NCI-H187 treated with DMSO at 0.1 percent for 48 hours (cell line): ENCODE results near the gene AXL.
"Not testable (repeated sequence)": the region's sequence is repeated elsewhere in the genome, so short reads cannot be mapped to it uniquely, and the experiment has no call there.

Experiments
- DNase-seq: peaks from one replicate; lab custom pipeline; 2025; lab: John Stamatoyannopoulos, UW

Gene AXL

DNA sequence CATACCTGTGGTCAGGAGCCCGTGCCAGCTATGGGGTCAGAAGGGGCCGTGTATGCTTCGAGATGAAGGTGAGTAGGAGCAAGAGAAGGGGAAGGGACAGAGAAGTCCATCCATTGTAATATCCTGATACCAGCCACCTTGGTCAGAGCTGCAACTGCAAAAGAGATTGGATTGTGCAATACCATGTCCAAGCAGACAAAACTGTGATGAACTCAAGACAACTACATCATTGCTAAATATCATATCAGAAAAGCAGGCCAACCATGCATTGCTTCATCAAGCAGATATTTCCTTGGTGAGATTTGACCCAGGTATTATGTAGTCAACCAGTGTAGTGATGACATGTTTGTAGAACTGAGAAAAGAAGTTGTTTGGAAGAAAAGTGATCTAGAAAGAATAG is 57.2 kb downstream of the AXL start:
- no peak for DNase-seq

DNA sequence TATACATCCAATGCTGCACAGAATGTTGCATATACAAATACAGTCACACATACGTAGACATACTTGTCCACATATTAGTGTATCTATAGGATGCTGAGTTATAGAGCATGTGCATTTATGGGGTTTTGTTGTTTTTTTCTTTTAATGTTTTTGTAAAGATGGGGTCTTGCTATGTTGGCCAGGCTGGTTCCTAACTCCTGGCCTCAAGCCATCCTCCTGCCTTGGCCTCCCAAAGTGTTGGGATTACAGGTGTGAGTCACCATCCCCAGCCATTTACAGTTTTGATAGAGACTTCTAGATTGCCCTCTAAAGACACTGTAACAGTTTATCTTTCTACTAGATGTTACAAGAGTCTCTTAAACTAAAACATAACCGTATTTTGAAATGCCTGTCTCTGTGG is 59.5 kb downstream of the AXL start:
- no peak for DNase-seq

DNA sequence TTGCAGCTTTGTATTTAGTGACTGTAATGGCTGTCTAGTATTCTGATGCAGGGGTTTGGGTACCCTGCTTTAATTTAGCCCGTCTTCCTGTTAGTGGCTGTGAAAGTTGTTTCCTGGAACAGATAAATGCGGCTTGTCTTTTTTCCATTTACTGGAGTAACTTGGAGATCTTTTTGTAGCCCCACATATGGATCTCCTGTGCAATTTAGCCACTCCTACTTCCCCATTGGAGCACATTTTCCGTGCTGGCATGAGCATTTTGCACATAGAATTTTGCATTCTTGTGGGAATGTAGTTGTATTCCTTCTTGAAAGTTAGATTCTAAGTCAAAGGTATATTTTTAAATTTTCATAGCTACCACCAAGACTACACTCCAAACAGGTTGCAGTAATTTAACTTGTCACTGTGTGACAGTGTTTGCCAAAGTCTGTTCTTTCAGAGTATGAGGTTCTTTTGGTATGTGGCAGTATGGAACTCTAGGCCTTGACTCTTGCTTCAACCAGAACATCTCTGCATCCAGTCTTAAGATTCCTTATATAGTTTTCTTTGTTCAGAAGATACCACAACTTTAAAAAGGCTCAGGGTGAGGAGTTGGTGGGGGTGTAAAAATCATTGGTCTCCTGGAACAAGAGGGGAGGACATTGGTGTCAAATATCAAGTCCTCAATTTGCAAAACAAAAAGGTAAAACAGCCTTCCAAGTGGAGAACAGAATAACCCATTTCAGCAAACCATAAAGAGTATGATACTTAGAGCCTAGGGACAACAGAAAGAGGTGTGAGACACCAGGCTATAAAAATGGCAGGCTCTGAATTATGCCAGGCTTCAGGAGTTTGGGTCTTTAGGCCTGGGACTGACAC is 69.9 kb downstream of the AXL start:
- DNase-seq = no peak

- DNase-seq = not testable (repeated sequence)
Measured at GRCh38 chr19:41289814-41290213, 70.8 kb downstream of the AXL start.

DNA sequence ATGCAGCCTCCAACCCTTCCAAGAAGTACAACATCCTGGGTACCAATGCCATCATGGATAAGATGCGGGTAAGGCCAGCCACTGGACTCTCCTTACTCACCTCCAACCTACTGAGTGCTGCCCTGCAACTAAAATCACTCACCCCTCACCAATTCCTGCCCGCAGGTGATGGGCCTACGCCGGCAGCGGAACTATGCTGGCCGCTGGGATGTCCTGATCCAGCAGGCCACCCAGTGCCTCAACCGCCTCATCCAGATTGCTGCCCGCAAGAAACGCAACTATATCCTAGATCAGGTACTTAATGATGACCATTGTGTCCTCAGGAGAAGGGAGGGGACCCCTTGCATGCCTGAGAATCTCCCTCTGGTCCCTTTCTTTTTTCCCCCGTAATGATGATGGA is 75.4 kb downstream of the AXL start:
- no peak for DNase-seq

DNA sequence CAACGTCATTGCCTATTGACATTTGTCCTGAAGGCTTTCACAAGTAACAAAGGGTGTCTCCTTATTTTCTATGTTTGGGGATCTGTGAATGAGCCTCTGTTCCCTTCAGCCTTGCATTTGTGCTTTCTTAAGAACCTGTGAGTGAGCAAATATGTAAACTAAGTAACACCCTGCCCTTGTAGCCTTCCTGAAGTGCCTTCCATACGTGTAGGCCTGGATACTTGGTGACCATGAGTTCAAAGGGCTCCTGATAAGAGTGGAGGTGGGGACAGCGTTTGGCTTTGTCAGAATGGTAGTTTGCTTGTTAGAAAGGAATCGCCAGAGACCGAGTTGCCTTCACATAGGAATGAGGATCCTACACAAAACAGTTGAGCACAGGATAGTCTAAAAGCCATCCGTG is 76.5 kb downstream of the AXL start:
- DNase-seq = no peak

GRCh38 chr19:41296433-41296871 is 77.4 kb downstream of the AXL start:
- DNase-seq = no peak

GRCh38 chr19:41297628-41298347 is 78.8 kb downstream of the AXL start:
- no peak for DNase-seq

DNA sequence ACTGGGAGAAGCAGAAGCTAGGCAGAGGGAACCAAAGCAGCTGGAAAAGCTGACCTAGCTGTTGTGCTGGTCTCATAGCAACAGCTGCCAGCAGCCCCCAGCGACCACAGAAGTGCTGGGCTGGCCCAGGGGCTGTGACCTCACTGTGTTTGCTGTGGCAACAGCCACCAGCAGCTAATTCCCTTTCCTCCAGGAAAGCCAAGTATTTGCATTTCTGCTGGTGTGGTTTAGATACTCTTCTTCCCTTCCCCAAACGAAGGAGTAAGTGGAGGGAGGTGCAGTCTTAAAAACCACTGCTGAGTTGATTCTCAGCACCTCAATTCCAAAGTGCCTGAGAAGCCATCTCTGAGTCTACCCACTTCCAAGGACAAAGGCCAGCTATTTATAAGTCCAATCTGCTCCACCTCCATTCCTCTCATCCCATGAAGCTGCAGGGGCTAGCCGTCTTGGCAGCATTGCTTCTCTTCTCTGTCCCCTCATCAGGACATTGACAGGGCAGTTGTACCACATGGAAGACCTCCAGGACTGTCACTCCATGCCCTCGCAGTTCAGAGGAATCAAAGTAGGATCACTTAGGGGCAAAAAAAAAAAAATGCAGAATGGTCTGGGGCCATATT is 79.4 kb downstream of the AXL start:
- no peak for DNase-seq

DNA sequence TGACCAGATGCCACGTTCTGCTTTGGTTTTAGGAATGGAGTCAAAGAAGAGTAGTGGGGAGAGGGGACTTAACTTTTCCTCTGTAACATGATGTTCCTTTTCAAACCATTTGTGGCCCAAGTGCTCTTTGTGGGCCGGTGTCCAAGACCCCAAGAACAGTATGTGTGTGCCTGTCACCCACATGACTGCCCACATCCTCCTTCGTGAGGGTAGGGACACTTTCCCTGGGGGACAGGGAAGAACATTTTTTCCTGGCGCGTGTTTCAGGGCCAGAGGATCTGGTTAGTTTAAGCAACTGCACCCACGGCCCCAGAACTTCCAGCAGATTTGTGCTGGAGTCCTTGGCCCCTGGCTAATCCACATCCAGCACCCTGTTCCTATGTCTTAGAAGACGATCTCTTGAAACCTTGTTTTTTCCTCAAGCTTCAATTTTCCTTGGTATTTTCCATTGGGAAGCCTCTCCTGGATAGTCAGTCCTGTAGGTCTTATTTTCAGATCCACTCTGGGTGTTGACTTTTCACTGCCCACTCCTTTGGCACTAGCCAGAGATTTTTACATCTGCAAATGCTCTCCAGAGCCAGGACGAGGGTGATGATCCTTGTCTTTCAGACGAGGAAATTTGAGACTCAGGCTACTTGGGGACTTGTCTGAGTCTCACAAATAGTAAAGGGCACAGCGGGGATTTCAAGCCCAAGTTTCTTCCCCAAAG is 80.2 kb downstream of the AXL start:
- no peak for DNase-seq

- no peak for DNase-seq
Measured at GRCh38 chr19:41299755-41300089, 80.7 kb downstream of the AXL start.

DNA sequence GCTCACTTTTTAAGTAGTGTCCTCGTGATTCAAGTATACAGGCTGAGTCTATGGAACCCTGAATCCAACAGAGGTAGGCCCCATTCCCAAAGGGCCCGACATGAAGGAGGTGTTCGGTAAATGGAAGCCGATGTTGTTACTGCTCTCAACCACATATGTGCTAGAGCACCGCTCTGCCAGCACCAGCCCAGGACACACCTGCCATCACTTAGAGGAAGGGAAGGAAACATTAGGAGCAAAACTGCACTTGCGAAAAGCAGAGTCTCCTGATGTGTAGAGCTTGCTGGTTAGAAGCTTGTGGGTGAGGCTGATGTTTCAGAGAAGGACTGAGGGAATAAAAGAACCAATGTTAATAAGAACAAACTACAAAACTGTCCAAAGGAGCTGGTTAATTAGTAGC is 81.5 kb downstream of the AXL start:
- no peak for DNase-seq

DNA sequence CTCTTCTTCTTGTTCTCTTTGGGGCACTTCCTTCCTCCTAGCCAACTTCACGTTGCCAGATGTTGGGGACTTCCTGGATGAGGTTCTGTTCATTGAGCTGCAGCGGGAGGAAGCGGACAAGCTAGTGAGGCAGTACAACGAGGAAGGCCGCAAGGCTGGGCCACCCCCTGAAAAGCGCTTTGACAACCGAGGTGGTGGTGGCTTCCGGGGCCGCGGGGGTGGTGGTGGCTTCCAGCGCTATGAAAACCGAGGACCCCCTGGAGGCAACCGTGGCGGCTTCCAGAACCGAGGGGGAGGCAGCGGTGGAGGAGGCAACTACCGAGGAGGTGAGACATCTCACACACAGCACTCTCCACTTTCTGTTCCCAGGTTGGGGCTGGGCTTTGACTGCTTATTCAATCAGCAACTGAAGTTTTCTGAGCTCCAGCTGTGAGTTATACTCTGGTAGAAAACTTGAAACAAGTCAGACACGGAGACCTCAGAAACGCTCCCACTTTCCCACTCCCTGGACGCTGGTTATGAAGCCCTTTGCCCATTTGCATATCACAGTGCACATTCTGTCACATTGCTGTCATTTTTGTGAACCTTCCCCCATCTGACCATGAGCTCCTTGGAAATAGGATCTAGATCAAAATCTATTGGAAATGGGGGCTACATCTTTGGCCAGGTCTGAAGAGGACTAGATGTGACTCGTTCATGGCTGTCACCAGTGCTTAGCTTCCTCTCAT is 83.8 kb downstream of the AXL start:
- no peak for DNase-seq

GRCh38 chr19:41303954-41304353 is 84.9 kb downstream of the AXL start:
- DNase-seq = no peak

GRCh38 chr19:41304706-41305483 is 85.9 kb downstream of the AXL start:
- no peak for DNase-seq

GRCh38 chr19:41305927-41306793 is 87.1 kb downstream of the AXL start:
- DNase-seq = no peak

DNA sequence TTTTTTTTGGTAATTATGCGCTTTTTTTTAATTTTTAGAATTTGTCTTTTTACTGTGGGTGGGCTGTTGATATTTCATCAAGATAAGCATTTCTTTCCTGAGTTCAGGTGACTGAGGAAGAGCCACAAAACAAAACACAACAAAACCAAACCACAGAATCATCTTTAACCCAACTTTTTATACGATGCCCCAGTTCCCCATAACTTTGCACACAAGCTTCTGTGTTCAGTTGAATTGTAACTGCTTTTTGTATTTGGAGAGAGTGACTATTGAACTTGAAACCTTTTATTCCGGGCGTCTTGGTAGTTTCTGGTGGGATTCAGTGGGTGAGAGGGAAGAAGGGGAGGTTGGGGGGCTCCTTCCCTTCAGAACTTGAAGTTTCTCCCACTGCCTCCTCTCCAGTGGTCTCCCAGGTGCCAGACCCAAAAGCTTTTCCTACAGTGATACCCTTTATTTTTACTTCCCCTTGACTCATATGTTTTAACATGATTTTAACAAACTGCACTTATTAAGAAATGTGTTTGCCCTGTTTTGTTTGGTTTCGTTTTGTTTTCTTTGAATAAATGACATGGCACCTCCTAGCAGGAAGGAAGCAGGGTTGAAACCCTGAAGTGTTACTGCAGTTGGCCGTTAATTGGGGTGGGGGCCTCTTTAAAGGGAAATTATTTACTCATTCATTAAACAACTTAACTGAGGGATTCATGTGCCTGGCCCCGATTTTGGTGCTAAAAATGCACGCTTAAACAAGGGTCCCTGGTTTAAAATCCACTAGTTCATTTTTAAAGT is 88.3 kb downstream of the AXL start:
- DNase-seq = no peak

DNA sequence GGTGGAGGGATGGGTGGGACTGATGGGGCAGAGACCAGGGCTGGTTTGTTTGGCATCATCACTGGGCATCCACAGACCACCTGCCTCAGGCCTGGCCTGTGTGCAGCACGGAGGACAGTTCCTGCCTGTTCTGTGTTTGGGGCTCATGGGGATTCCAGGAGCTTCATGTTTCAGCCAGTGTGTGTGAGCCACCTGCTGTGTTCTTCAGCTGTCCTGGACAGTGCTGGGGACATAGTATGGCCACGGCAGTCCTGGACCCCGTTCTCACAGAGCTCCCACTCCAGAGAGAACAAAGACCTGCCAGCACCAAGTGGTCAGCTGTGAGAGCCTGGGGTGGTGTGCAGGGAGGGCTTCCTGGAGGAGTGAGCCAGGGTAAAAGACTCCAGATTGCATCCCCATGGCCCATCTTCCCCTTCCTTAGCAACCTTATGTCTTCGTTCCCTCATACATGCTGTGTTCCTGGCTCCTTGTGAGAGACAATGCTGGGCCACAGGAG is 89.0 kb downstream of the AXL start:
- DNase-seq = no peak
